Measurements from ENCODE around the gene IDE.

The IDE gene

DNA sequence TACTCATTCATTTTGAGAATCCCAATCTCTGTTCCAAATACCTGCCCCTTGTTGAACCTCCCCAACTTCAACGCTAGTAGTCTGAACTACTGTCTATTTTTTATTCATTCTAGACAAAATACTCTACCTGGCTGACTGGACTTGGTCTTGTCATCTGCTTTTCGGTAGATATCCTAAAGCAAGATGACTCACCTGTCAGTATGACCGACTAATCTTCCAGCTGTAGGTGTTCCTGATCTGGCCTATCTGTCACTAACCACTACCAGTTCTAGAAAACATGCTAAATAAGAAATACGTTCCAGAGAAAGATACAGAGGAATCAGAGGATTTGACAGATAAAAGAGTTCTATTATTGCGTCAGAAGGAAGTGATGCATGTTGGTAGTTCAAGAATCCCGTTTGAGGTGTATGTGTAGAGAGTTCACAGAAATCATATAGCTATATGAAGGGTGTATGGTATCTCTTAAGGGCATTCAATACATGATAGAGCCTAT, 81.1 kb downstream of the IDE start:
- H3K27me3 ChIP-seq (ENCODE audit: low read length), result no peaks in the 10 kb centered on the region
- no peaks in the 10 kb centered on the region for H3K9me3 ChIP-seq (ENCODE audit: insufficient read depth, low read length)
- peaks cover 7% of the 10 kb centered on the region; the same call in 1 of the 2 replicates for H3K36me3 ChIP-seq (ENCODE audit: low read length)
- no peak overlapping the region for H2AFZ ChIP-seq (ENCODE audit: low read depth, low read length, severe bottlenecking)
- no peak overlapping the region for H3K4me3 ChIP-seq (ENCODE audit: insufficient read depth, low read length, poor library complexity, severe bottlenecking)
- H3K9ac ChIP-seq (ENCODE audit: low read length), result no peak overlapping the region
- no peaks in the 10 kb centered on the region for H4K20me1 ChIP-seq (ENCODE audit: low read depth, low read length)
- no peak overlapping the region for H3K27ac ChIP-seq (ENCODE audit: low read depth, low read length)
- H3K9me2 ChIP-seq (replicated peaks; ENCODE audit: insufficient read depth, low read length), result no peaks in the 10 kb centered on the region
- no peaks in the 10 kb centered on the region for H3K79me2 ChIP-seq (ENCODE audit: insufficient read depth, low read length)
- no peak for TF ChIP-seq EZH2phosphoT487 (conservative IDR thresholded peaks at IDR 0.05; ENCODE audit: low read length)
- TF ChIP-seq, protein P1, sequence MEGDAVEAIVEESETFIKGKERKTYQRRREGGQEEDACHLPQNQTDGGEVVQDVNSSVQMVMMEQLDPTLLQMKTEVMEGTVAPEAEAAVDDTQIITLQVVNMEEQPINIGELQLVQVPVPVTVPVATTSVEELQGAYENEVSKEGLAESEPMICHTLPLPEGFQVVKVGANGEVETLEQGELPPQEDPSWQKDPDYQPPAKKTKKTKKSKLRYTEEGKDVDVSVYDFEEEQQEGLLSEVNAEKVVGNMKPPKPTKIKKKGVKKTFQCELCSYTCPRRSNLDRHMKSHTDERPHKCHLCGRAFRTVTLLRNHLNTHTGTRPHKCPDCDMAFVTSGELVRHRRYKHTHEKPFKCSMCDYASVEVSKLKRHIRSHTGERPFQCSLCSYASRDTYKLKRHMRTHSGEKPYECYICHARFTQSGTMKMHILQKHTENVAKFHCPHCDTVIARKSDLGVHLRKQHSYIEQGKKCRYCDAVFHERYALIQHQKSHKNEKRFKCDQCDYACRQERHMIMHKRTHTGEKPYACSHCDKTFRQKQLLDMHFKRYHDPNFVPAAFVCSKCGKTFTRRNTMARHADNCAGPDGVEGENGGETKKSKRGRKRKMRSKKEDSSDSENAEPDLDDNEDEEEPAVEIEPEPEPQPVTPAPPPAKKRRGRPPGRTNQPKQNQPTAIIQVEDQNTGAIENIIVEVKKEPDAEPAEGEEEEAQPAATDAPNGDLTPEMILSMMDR (IDR thresholded peaks at IDR 0.05; ENCODE audit: insufficient read depth, low read length, poor library complexity, severe bottlenecking), result no peak
- H3F3A ChIP-seq (ENCODE audit: insufficient read depth), result no peaks in the 10 kb centered on the region
- H3K4me2 ChIP-seq (ENCODE audit: low read depth, low read length, poor library complexity, severe bottlenecking), result no peak overlapping the region

GRCh38 chr10:92490387-92490786, 83.5 kb downstream of the IDE start:
- no peak overlapping the region for H3K9ac ChIP-seq (ENCODE audit: low read length)
- H2AFZ ChIP-seq (ENCODE audit: low read depth, low read length, severe bottlenecking), result no peak overlapping the region
- no peak overlapping the region for H3K4me2 ChIP-seq (ENCODE audit: low read depth, low read length, poor library complexity, severe bottlenecking)
- H4K20me1 ChIP-seq (ENCODE audit: low read depth, low read length), result no peaks in the 10 kb centered on the region
- H3K27me3 ChIP-seq (ENCODE audit: low read length), result no peaks in the 10 kb centered on the region
- no peaks in the 10 kb centered on the region for H3K9me2 ChIP-seq (replicated peaks; ENCODE audit: insufficient read depth, low read length)
- H3K9me3 ChIP-seq (ENCODE audit: insufficient read depth, low read length), result no peaks in the 10 kb centered on the region
- H3K36me3 ChIP-seq (ENCODE audit: low read length), result peaks cover 7% of the 10 kb centered on the region; the same call in 1 of the 2 replicates
- H3F3A ChIP-seq (ENCODE audit: insufficient read depth), result no peaks in the 10 kb centered on the region
- H3K79me2 ChIP-seq (ENCODE audit: insufficient read depth, low read length), result no peaks in the 10 kb centered on the region
- TF ChIP-seq EZH2phosphoT487 (conservative IDR thresholded peaks at IDR 0.05; ENCODE audit: low read length), result no peak
- TF ChIP-seq, protein P1 (IDR thresholded peaks at IDR 0.05; ENCODE audit: insufficient read depth, low read length, poor library complexity, severe bottlenecking), result no peak
- no peak overlapping the region for H3K27ac ChIP-seq (ENCODE audit: low read depth, low read length)
- no peak overlapping the region for H3K4me3 ChIP-seq (ENCODE audit: insufficient read depth, low read length, poor library complexity, severe bottlenecking)

DNA sequence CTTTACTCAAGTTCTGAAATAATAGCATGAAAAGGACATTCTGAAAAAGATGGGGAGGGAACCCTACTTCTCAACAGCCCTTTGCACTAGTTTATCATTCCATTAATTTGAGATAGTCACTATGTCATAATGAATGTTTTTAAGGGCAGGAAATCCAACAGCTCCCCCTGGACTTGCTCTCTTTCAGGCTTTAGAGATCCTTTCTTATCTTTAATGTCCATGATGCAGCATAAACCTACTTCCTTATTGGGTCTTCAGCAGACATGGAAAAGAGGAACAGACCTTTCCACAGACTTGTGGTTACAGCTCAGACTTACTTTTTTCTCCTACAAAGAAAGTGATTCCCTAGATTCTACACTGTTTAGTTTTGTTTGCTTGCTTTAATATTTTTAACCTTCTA, 87.3 kb downstream of the IDE start:
- Histone ChIP-seq H3K79me2 (ENCODE audit: insufficient read depth, low read length) (no peaks in the 10 kb centered on the region), H4K20me1 (ENCODE audit: low read depth, low read length) (no peaks in the 10 kb centered on the region), H3K4me2 (ENCODE audit: low read depth, low read length, poor library complexity, severe bottlenecking) (no peak overlapping the region), H3K27me3 (ENCODE audit: low read length) (no peaks in the 10 kb centered on the region), H2AFZ (ENCODE audit: low read depth, low read length, severe bottlenecking) (no peak overlapping the region), H3K4me3 (ENCODE audit: insufficient read depth, low read length, poor library complexity, severe bottlenecking) (no peak overlapping the region), H3K9me3 (ENCODE audit: insufficient read depth, low read length) (no peaks in the 10 kb centered on the region), H3K27ac (ENCODE audit: low read depth, low read length) (no peak overlapping the region), H3K9me2 (replicated peaks; ENCODE audit: insufficient read depth, low read length) (no peaks in the 10 kb centered on the region), H3K36me3 (ENCODE audit: low read length) (peaks cover 7% of the 10 kb centered on the region; the same call in 1 of the 2 replicates), H3K9ac (ENCODE audit: low read length) (no peak overlapping the region), H3F3A (ENCODE audit: insufficient read depth) (no peaks in the 10 kb centered on the region)
- TF ChIP-seq, protein P1 (IDR thresholded peaks at IDR 0.05; ENCODE audit: insufficient read depth, low read length, poor library complexity, severe bottlenecking), result no peak
- TF ChIP-seq EZH2phosphoT487 (conservative IDR thresholded peaks at IDR 0.05; ENCODE audit: low read length), result no peak
